Ectodermal cell (in vitro differentiated cells): ENCODE results near the gene ATRN.
"Not testable (repeated sequence)": the region's sequence is repeated elsewhere in the genome, so short reads cannot be mapped to it uniquely, and the experiment has no call there.

Experiments
- H3K27ac ChIP-seq: 2 replicates; pipeline ENCODE4 v1.7.0; 2013; ENCODE audit warnings: mild to moderate bottlenecking, low read depth, low read length; ENCODE audit not compliant: insufficient read depth, poor library complexity, severe bottlenecking
- H3K27me3 ChIP-seq: 2 replicates; pipeline ENCODE4 v1.7.0; 2013; ENCODE audit warnings: mild to moderate bottlenecking, low read length; ENCODE audit not compliant: insufficient read depth, control insufficient read depth, poor library complexity, severe bottlenecking
- H3K36me3 ChIP-seq: one replicate; pipeline ENCODE4 v1.7.0; 2013; ENCODE audit warnings: low read length; ENCODE audit not compliant: control insufficient read depth, insufficient read depth
- H3K4me1 ChIP-seq: one replicate; pipeline ENCODE4 v1.7.0; 2013; ENCODE audit warnings: low read length; ENCODE audit not compliant: control insufficient read depth, insufficient read depth
- H3K4me3 ChIP-seq: 2 replicates; pipeline ENCODE4 v1.7.0; 2013; ENCODE audit warnings: low read depth, low read length, control low read depth; ENCODE audit not compliant: insufficient read depth
- H3K9me3 ChIP-seq: 2 replicates; pipeline ENCODE4 v1.7.0; 2013; ENCODE audit warnings: mild to moderate bottlenecking, low read length, moderate library complexity; ENCODE audit not compliant: control insufficient read depth
- WGBS, 2 experiments: methylation state at CpG; one replicate each; pipeline ENCODE4 v1.1.7; 2013; ENCODE audit warnings: missing lambda C conversion rate in 2 of 2; 5-methylcytosine and 5-hydroxymethylcytosine counted together

ATRN gene

GRCh38 chr20:3590164-3590563 lies 119.3 kb downstream of the ATRN start:
- no peak overlapping the region for H3K27ac ChIP-seq
- H3K4me1 ChIP-seq: no peaks in the 10 kb centered on the region
- no peaks in the 10 kb centered on the region for H3K27me3 ChIP-seq
- no peaks in the 10 kb centered on the region for H3K9me3 ChIP-seq
- WGBS, 2 experiments: 94% methylated on average over 1 of the region's 1 CpG; no CpG with 5 or more reads in 1 of the 2 experiments
- H3K4me3 ChIP-seq: no peak overlapping the region
- no peaks in the 10 kb centered on the region for H3K36me3 ChIP-seq

GRCh38 chr20:3592931-3593330 lies 122.1 kb downstream of the ATRN start:
- WGBS, 2 experiments: 95 to 97% methylated on average over 4 of the region's 4 CpGs
- H3K4me1 ChIP-seq: no peaks in the 10 kb centered on the region
- H3K27ac ChIP-seq: no peak overlapping the region
- H3K27me3 ChIP-seq: no peaks in the 10 kb centered on the region
- no peaks in the 10 kb centered on the region for H3K36me3 ChIP-seq
- H3K9me3 ChIP-seq: no peaks in the 10 kb centered on the region
- no peak overlapping the region for H3K4me3 ChIP-seq

GRCh38 chr20:3595541-3595940 lies 124.7 kb downstream of the ATRN start:
- WGBS, 2 experiments: 92 to 95% methylated on average over 4 of the region's 4 CpGs
- Histone ChIP-seq H3K4me1 (no peaks in the 10 kb centered on the region), H3K36me3 (no peaks in the 10 kb centered on the region), H3K4me3 (no peak overlapping the region), H3K27me3 (no peaks in the 10 kb centered on the region), H3K27ac (no peak overlapping the region), H3K9me3 (no peaks in the 10 kb centered on the region)

GRCh38 chr20:3603108-3603507 lies 132.3 kb downstream of the ATRN start:
- Histone ChIP-seq H3K4me3 (no peak overlapping the region), H3K4me1 (no peaks in the 10 kb centered on the region), H3K9me3 (no peaks in the 10 kb centered on the region), H3K27me3 (no peaks in the 10 kb centered on the region), H3K27ac (no peak overlapping the region), H3K36me3 (peaks cover 6% of the 10 kb centered on the region)
- 94 to 95% methylated on average over 2 of the region's 2 CpGs for WGBS, 2 experiments

- not testable (repeated sequence) for H3K36me3 ChIP-seq
These were observed 134.6 kb downstream of the ATRN start for GRCh38 chr20:3605386-3605886.

GRCh38 chr20:3606021-3606420 lies 135.2 kb downstream of the ATRN start:
- no peaks in the 10 kb centered on the region for H3K4me1 ChIP-seq
- H3K36me3 ChIP-seq: peaks cover 6% of the 10 kb centered on the region
- no peak overlapping the region for H3K4me3 ChIP-seq
- no peak overlapping the region for H3K27ac ChIP-seq
- no peaks in the 10 kb centered on the region for H3K9me3 ChIP-seq
- WGBS, 2 experiments: 82 to 89% methylated on average over 3 of the region's 3 CpGs
- no peaks in the 10 kb centered on the region for H3K27me3 ChIP-seq

More at GRCh38 chr20:3605386-3605886, 134.6 kb downstream of the ATRN start:
- H3K27ac ChIP-seq, H3K4me3 ChIP-seq, H3K27me3 ChIP-seq, H3K4me1 ChIP-seq, H3K9me3 ChIP-seq: not testable (repeated sequence)
- whole genome bisulfite sequencing, 2 experiments: 90 to 96% methylated on average over 4 of the region's 4 CpGs

- Histone ChIP-seq H3K4me1 (no peaks in the 10 kb centered on the region), H3K27ac (no peak overlapping the region), H3K36me3 (no peaks in the 10 kb centered on the region), H3K27me3 (no peaks in the 10 kb centered on the region), H3K4me3 (no peak overlapping the region), H3K9me3 (no peaks in the 10 kb centered on the region)
- 83 to 90% methylated on average over 1 of the region's 1 CpG for WGBS, 2 experiments
These were observed 141.1 kb downstream of the ATRN start for GRCh38 chr20:3611901-3612300.

GRCh38 chr20:3612795-3613572 lies 142.2 kb downstream of the ATRN start:
- Histone ChIP-seq H3K36me3 (no peaks in the 10 kb centered on the region), H3K4me1 (no peaks in the 10 kb centered on the region), H3K27ac (no peak overlapping the region), H3K9me3 (no peaks in the 10 kb centered on the region), H3K27me3 (no peaks in the 10 kb centered on the region), H3K4me3 (no peak overlapping the region)
- WGBS, 2 experiments: 91% methylated on average over 10 of the region's 10 CpGs

GRCh38 chr20:3613821-3614440 lies 143.1 kb downstream of the ATRN start:
- H3K9me3 ChIP-seq: no peaks in the 10 kb centered on the region
- H3K27me3 ChIP-seq: no peaks in the 10 kb centered on the region
- H3K27ac ChIP-seq: no peak overlapping the region
- no peaks in the 10 kb centered on the region for H3K36me3 ChIP-seq
- 89 to 90% methylated on average over 9 of the region's 9 CpGs for WGBS, 2 experiments
- no peak overlapping the region for H3K4me3 ChIP-seq
- no peaks in the 10 kb centered on the region for H3K4me1 ChIP-seq

- no peak overlapping the region for H3K27ac ChIP-seq
- no peaks in the 10 kb centered on the region for H3K27me3 ChIP-seq
- no peaks in the 10 kb centered on the region for H3K36me3 ChIP-seq
- 94 to 98% methylated on average over 5 of the region's 5 CpGs for WGBS, 2 experiments
- no peaks in the 10 kb centered on the region for H3K4me1 ChIP-seq
- no peaks in the 10 kb centered on the region for H3K9me3 ChIP-seq
- H3K4me3 ChIP-seq: no peak overlapping the region
These were observed 143.6 kb downstream of the ATRN start for GRCh38 chr20:3614466-3614865.
